DND-41 (cell line): ENCODE data around the gene APEH.

Experiments
- ATAC-seq: fragments of 200-7000 bp; cut with Tn5 transposase; 3 replicates; pipeline ENCODE4 v1.9.1; 2021; ENCODE audit warnings: low read depth; ENCODE audit not compliant: insufficient read depth
- DNase-seq: peaks from one replicate; pipeline ENCODE4 v3.0.0-alpha.2; 2020
- H2AFZ ChIP-seq: 2 replicates; pipeline ENCODE4 v1.6.0; 2012; ENCODE audit warnings: low read depth, low read length
- H3K27ac ChIP-seq: 2 replicates; pipeline ENCODE4 v1.5.1; 2012; ENCODE audit warnings: low read length, inconsistent platforms
- H3K27me3 ChIP-seq: fragments of 200-600 bp; sonication (generic); 2 replicates; pipeline ENCODE4 v1.6.0; 2012; ENCODE audit warnings: low read length, mild to moderate bottlenecking, inconsistent platforms; ENCODE audit not compliant: insufficient read depth, poor library complexity
- H3K36me3 ChIP-seq: 2 replicates; pipeline ENCODE4 v1.5.1; 2012; ENCODE audit warnings: low read length, inconsistent platforms; ENCODE audit not compliant: insufficient read depth
- H3K4me1 ChIP-seq: 2 replicates; pipeline ENCODE4 v1.5.1; 2012; ENCODE audit warnings: mild to moderate bottlenecking, low read length; ENCODE audit not compliant: insufficient read depth
- H3K4me2 ChIP-seq: 2 replicates; pipeline ENCODE4 v1.6.0; 2012; ENCODE audit warnings: mild to moderate bottlenecking, moderate library complexity, low read length, inconsistent platforms; ENCODE audit not compliant: insufficient read depth
- H3K4me3 ChIP-seq, 2 experiments: fragments of 200-600 bp in 1 of 2; shearing (Covaris generic) in 1 of 2; 2 replicates each; pipeline ENCODE4 v1.5.1; 2012 to 2016; ENCODE audit warnings: inconsistent platforms in 2 of 2, low read length in 2 of 2, mild to moderate bottlenecking in 2 of 2, low read depth in 1 of 2, moderate library complexity in 1 of 2
- H3K79me2 ChIP-seq: 2 replicates; pipeline ENCODE4 v1.6.0; 2012; ENCODE audit warnings: low read length, inconsistent platforms; ENCODE audit not compliant: insufficient read depth
- H3K9ac ChIP-seq: 2 replicates; pipeline ENCODE4 v1.6.0; 2012; ENCODE audit warnings: low read depth, mild to moderate bottlenecking, inconsistent platforms, low read length, moderate library complexity
- H3K9me3 ChIP-seq: 2 replicates; pipeline ENCODE4 v1.5.1; 2012; ENCODE audit warnings: low read length, moderate library complexity, mild to moderate bottlenecking, inconsistent platforms; ENCODE audit not compliant: insufficient read depth, severe bottlenecking
- H4K20me1 ChIP-seq: 2 replicates; pipeline ENCODE4 v1.6.0; 2012; ENCODE audit warnings: low read length; ENCODE audit not compliant: insufficient read depth
- CTCF ChIP-seq: IDR thresholded peaks from 2 replicates; pipeline ENCODE4 v1.5.1; 2012; ENCODE audit warnings: borderline replicate concordance, low read length, moderate library complexity, mild to moderate bottlenecking; ENCODE audit not compliant: poor library complexity, severe bottlenecking; ENCODE audit errors: extremely low read depth
- EZH2 ChIP-seq: IDR thresholded peaks from 3 replicates; pipeline ENCODE4 v1.6.1; 2012; ENCODE audit warnings: borderline replicate concordance, low read depth, mild to moderate bottlenecking, moderate library complexity, low read length, inconsistent platforms; ENCODE audit not compliant: severe bottlenecking

APEH gene

GRCh38 chr3:49649576-49649975 lies 24.6 kb upstream of the APEH start:
- Histone ChIP-seq H3K9me3 (no peaks in the 10 kb centered on the region), H4K20me1 (no peaks in the 10 kb centered on the region), H3K27me3 (no peaks in the 10 kb centered on the region), H3K9ac (no peak overlapping the region), H3K4me3 (no peak overlapping the region), H3K27ac (no peak overlapping the region), H3K36me3 (no peaks in the 10 kb centered on the region), H3K4me1 (no peaks in the 10 kb centered on the region), H3K79me2 (no peaks in the 10 kb centered on the region), H2AFZ (no peak overlapping the region), H3K4me2 (no peak overlapping the region)
- DNase-seq (no peak), ATAC-seq (no peak)
- TF ChIP-seq CTCF (no peak), EZH2 (no peak)

GRCh38 chr3:49650177-49650576 lies 24.0 kb upstream of the APEH start:
- Histone ChIP-seq H3K27me3 (no peaks in the 10 kb centered on the region), H3K27ac (no peak overlapping the region)

GRCh38 chr3:49650637-49651036 lies 23.5 kb upstream of the APEH start:
- no peaks in the 10 kb centered on the region for H3K79me2 ChIP-seq
- no peak overlapping the region for H3K4me3 ChIP-seq
- no peak for TF ChIP-seq EZH2
- H4K20me1 ChIP-seq: no peaks in the 10 kb centered on the region
- H3K4me1 ChIP-seq: no peaks in the 10 kb centered on the region
- H3K27me3 ChIP-seq: no peaks in the 10 kb centered on the region
- no peaks in the 10 kb centered on the region for H3K36me3 ChIP-seq
- H2AFZ ChIP-seq: no peak overlapping the region
- no peak overlapping the region for H3K27ac ChIP-seq
- DNase-seq (no peak), ATAC-seq (no peak)
- H3K4me2 ChIP-seq: no peak overlapping the region
- no peak overlapping the region for H3K9ac ChIP-seq
- no peaks in the 10 kb centered on the region for H3K9me3 ChIP-seq

More at GRCh38 chr3:49650177-49650576, 24.0 kb upstream of the APEH start:
- Histone ChIP-seq H3K4me2 (no peak overlapping the region), H3K79me2 (no peaks in the 10 kb centered on the region), H3K9ac (no peak overlapping the region), H4K20me1 (no peaks in the 10 kb centered on the region), H2AFZ (no peak overlapping the region), H3K36me3 (no peaks in the 10 kb centered on the region), H3K4me3 (no peak overlapping the region), H3K4me1 (no peaks in the 10 kb centered on the region), H3K9me3 (no peaks in the 10 kb centered on the region)
- no peak for DNase-seq
- no peak for TF ChIP-seq CTCF
- ATAC-seq: no peak

- Histone ChIP-seq H3K79me2 (no peaks in the 10 kb centered on the region), H4K20me1 (no peaks in the 10 kb centered on the region), H2AFZ (no peak overlapping the region), H3K4me2 (no peak overlapping the region), H3K4me1 (no peaks in the 10 kb centered on the region), H3K4me3 (no peak overlapping the region), H3K27ac (no peak overlapping the region), H3K9ac (no peak overlapping the region), H3K9me3 (no peaks in the 10 kb centered on the region), H3K36me3 (no peaks in the 10 kb centered on the region), H3K27me3 (no peaks in the 10 kb centered on the region)
- ATAC-seq (no peak), DNase-seq (no peak)
- TF ChIP-seq CTCF: no peak
- TF ChIP-seq EZH2: no peak
These were observed 21.8 kb upstream of the APEH start for GRCh38 chr3:49652218-49652902.
